Measurements from ENCODE around the gene CKLF. TPM values are rescaled to one million over a fixed set of nuclear protein-coding genes. Genes with fewer than 3 reads are reported as not detected.

Gene CKLF
- total RNA-seq, 1 donor: 73.4 TPM

- TF ChIP-seq CTCF (IDR thresholded peaks at IDR 0.05; ENCODE audit: insufficient read depth, low read length): no peak
- peak overlapping the region; percentile 86 for H3K4me3 ChIP-seq (ENCODE audit: low read depth, low read length)
- DNase-seq (ENCODE audit: low read depth): no peak
Measured at GRCh38 chr16:66553223-66553622, 847 bp downstream of the CKLF start.

- no peak for DNase-seq (ENCODE audit: low read depth)
- TF ChIP-seq CTCF (IDR thresholded peaks at IDR 0.05; ENCODE audit: insufficient read depth, low read length): no peak
- H3K4me3 ChIP-seq (ENCODE audit: low read depth, low read length): no peak overlapping the region
Measured at GRCh38 chr16:66554021-66554420, 1.6 kb downstream of the CKLF start.

GRCh38 chr16:66554495-66554894, 2.1 kb downstream of the CKLF start:
- TF ChIP-seq CTCF (IDR thresholded peaks at IDR 0.05; ENCODE audit: insufficient read depth, low read length): no peak
- no peak for DNase-seq (ENCODE audit: low read depth)
- no peak overlapping the region for H3K4me3 ChIP-seq (ENCODE audit: low read depth, low read length)

- DNase-seq (ENCODE audit: low read depth): no peak
- H3K4me3 ChIP-seq (ENCODE audit: low read depth, low read length): no peak overlapping the region
- no peak for TF ChIP-seq CTCF (IDR thresholded peaks at IDR 0.05; ENCODE audit: insufficient read depth, low read length)
Measured at GRCh38 chr16:66560107-66560506, 7.7 kb downstream of the CKLF start.

GRCh38 chr16:66561381-66562080, 9.2 kb downstream of the CKLF start:
- no peak overlapping the region for H3K4me3 ChIP-seq (ENCODE audit: low read depth, low read length)
- no peak for TF ChIP-seq CTCF (IDR thresholded peaks at IDR 0.05; ENCODE audit: insufficient read depth, low read length)
- DNase-seq (ENCODE audit: low read depth): no peak

GRCh38 chr16:66562409-66562808, 10.0 kb downstream of the CKLF start:
- H3K4me3 ChIP-seq (ENCODE audit: low read depth, low read length): no peak overlapping the region
- DNase-seq (ENCODE audit: low read depth): no peak
- TF ChIP-seq CTCF (IDR thresholded peaks at IDR 0.05; ENCODE audit: insufficient read depth, low read length): no peak

GRCh38 chr16:66562986-66563385, 10.6 kb downstream of the CKLF start:
- DNase-seq (ENCODE audit: low read depth): no peak
- TF ChIP-seq CTCF (IDR thresholded peaks at IDR 0.05; ENCODE audit: insufficient read depth, low read length): no peak
- H3K4me3 ChIP-seq (ENCODE audit: low read depth, low read length): no peak overlapping the region
